Gastrocnemius medialis (tissue), 4 donors: ENCODE results near the gene THRB.

Experiments
- CTCF ChIP-seq, 5 experiments: fragments of 450-650 bp in 3 of 5; fragments of 200-600 bp in 2 of 5; sonication (generic) in 2 of 5; IDR thresholded peaks in 4 of 5; conservative IDR thresholded peaks in 1 of 5; 1 replicate in 4 of 5; 2 replicates in 1 of 5; pipeline ENCODE4 v1.5.1; 2016 to 2019; ENCODE audit warnings: antibody characterized with exemption in 5 of 5, mild to moderate bottlenecking in 3 of 5, moderate library complexity in 3 of 5
- POLR2A ChIP-seq, 2 donors: fragments of 450-650 bp; IDR thresholded peaks; one replicate each; pipeline ENCODE4 v1.6.1; 2017; ENCODE audit warnings: antibody characterized with exemption in 2 of 2, mild to moderate bottlenecking in 2 of 2, moderate library complexity in 2 of 2

- TF ChIP-seq CTCF (IDR thresholded peaks at IDR 0.05 in 4 of 5, conservative IDR thresholded peaks at IDR 0.05 in 1 of 5), result no peak
- no peak for TF ChIP-seq POLR2A (IDR thresholded peaks at IDR 0.05)
These were observed 78.8 kb downstream of the THRB start for GRCh38 chr3:24415824-24416223.
